Colonic mucosa (tissue), 4 donors: Measurements from ENCODE around the gene GNA12. TPM values are rescaled to one million over a fixed set of nuclear protein-coding genes. Genes with fewer than 3 reads are reported as not detected.

Experiments
- DNase-seq: peaks from one replicate; pipeline ENCODE4 v3.0.0-alpha.2; 2020
- H3K27ac ChIP-seq: fragments of 200-600 bp; one replicate; pipeline ENCODE4 v1.8.0; 2021
- H3K27me3 ChIP-seq: fragments of 200-600 bp; one replicate; pipeline ENCODE4 v1.8.0; 2021
- H3K36me3 ChIP-seq: fragments of 200-600 bp; one replicate; pipeline ENCODE4 v1.8.0; 2021
- H3K4me1 ChIP-seq: fragments of 200-600 bp; one replicate; pipeline ENCODE4 v1.8.0; 2021; ENCODE audit warnings: mild to moderate bottlenecking
- H3K4me3 ChIP-seq: fragments of 200-600 bp; one replicate; pipeline ENCODE4 v1.8.0; 2021
- H3K9ac ChIP-seq, 2 donors: one replicate each; pipeline ENCODE4 v1.7.0; 2013; ENCODE audit warnings: control low read depth in 2 of 2, low read depth in 2 of 2, low read length in 2 of 2
- H3K9me3 ChIP-seq: fragments of 200-600 bp; one replicate; pipeline ENCODE4 v1.8.0; 2021
- CTCF ChIP-seq: fragments of 200-600 bp; IDR thresholded peaks from one replicate; pipeline ENCODE4 v1.8.0; 2022; ENCODE audit warnings: antibody characterized with exemption, mild to moderate bottlenecking
- intact Hi-C: fragments of 100-400 bp; cut with DNase I; formaldehyde crosslinking; loops from one replicate; pipeline ENCODE4 v1.14.1; 2022
- total RNA-seq, 2 donors: library from RNA; stranded (reverse); fragmentation: NEBNext Ultra II Directional in 1 of 2; extraction: Animal tissue kit (Norgen Biotek cat#: 25700) in 1 of 2; gene quantifications; one replicate each; pipeline ENCODE4 v1.2.1, GENCODE V29; 2021
- donor health status: healthy.
- donor health status: DM: no; HTN: no; CAD: no.
- donor health status: DM: no; HTN: no; CAD: no.

GNA12 gene
- total RNA-seq, 2 donors from 2014 or later: 19.7 to 24.8 TPM

GRCh38 chr7:2800220-2800930 is 43.7 kb downstream of the GNA12 start:
- Histone ChIP-seq H3K27ac (no peak overlapping the region), H3K9me3 (no peaks in the 10 kb centered on the region), H3K36me3 (no peaks in the 10 kb centered on the region), H3K27me3 (no peaks in the 10 kb centered on the region), H3K4me3 (no peak overlapping the region), H3K9ac (no peak overlapping the region), H3K4me1 (peaks cover 9% of the 10 kb centered on the region)
- TF ChIP-seq CTCF: no peak
- intact Hi-C loops: no loop called here
- DNase-seq: no peak

- no peak for DNase-seq
- Histone ChIP-seq H3K4me3 (no peak overlapping the region), H3K9ac (no peak overlapping the region), H3K27me3 (no peaks in the 10 kb centered on the region), H3K27ac (no peak overlapping the region), H3K9me3 (no peaks in the 10 kb centered on the region), H3K4me1 (peaks cover 9% of the 10 kb centered on the region), H3K36me3 (no peaks in the 10 kb centered on the region)
- intact Hi-C loops: no loop called here
- TF ChIP-seq CTCF: no peak
Measured at GRCh38 chr7:2799253-2799652, 44.9 kb downstream of the GNA12 start.

- DNase-seq: no peak
- no peak for TF ChIP-seq CTCF
- Histone ChIP-seq H3K27ac (no peak overlapping the region), H3K36me3 (no peaks in the 10 kb centered on the region), H3K4me1 (peaks cover 5% of the 10 kb centered on the region), H3K9ac (no peak overlapping the region), H3K9me3 (no peaks in the 10 kb centered on the region), H3K4me3 (no peak overlapping the region), H3K27me3 (no peaks in the 10 kb centered on the region)
- intact Hi-C loops: no loop called here
Measured at GRCh38 chr7:2798669-2799068, 45.4 kb downstream of the GNA12 start.

- H3K27ac ChIP-seq: peak overlapping the region; percentile 15
- no peaks in the 10 kb centered on the region for H3K36me3 ChIP-seq
- H3K9me3 ChIP-seq: no peaks in the 10 kb centered on the region
- H3K4me3 ChIP-seq: no peak overlapping the region
- DNase-seq: peak; percentile 43
- H3K4me1 ChIP-seq: peaks cover 3% of the 10 kb centered on the region
- H3K27me3 ChIP-seq: no peaks in the 10 kb centered on the region
- no peak overlapping the region for H3K9ac ChIP-seq
- TF ChIP-seq CTCF: no peak
- intact Hi-C loops: no loop called here
Measured at GRCh38 chr7:2796358-2797352, 47.5 kb downstream of the GNA12 start.

GRCh38 chr7:2795906-2796305 is 48.2 kb downstream of the GNA12 start:
- no peaks in the 10 kb centered on the region for H3K4me1 ChIP-seq
- no peak overlapping the region for H3K4me3 ChIP-seq
- no peak overlapping the region for H3K9ac ChIP-seq
- no peak for DNase-seq
- no peaks in the 10 kb centered on the region for H3K36me3 ChIP-seq
- H3K9me3 ChIP-seq: no peaks in the 10 kb centered on the region
- TF ChIP-seq CTCF: no peak
- no peaks in the 10 kb centered on the region for H3K27me3 ChIP-seq
- H3K27ac ChIP-seq: peak overlapping the region; percentile 15
- intact Hi-C loops: no loop called here
